Lower lobe of right lung (tissue), 2 donors: Measurements from ENCODE around the gene UNC45A. TPM values are rescaled to one million over a fixed set of nuclear protein-coding genes. Genes with fewer than 3 reads are reported as not detected.
"Not testable (repeated sequence)": the region's sequence is repeated elsewhere in the genome, so short reads cannot be mapped to it uniquely, and the experiment has no call there.

ENCODE experiments used
- ATAC-seq, 2 donors: fragments of 200-7000 bp; cut with Tn5 transposase; one replicate each; pipeline ENCODE4 v1.9.1; 2020 to 2022; ENCODE audit warnings: mild to moderate bottlenecking in 2 of 2, moderate library complexity in 2 of 2
- DNase-seq: peaks from one replicate; pipeline ENCODE4 v3.0.0-alpha.2; 2020
- H3K27ac ChIP-seq: fragments of 200-600 bp; one replicate; pipeline ENCODE4 v1.8.0; 2022
- H3K27me3 ChIP-seq: fragments of 200-600 bp; one replicate; pipeline ENCODE4 v1.8.0; 2022; ENCODE audit warnings: low read depth
- H3K36me3 ChIP-seq: fragments of 200-600 bp; one replicate; pipeline ENCODE4 v1.8.0; 2022; ENCODE audit warnings: mild to moderate bottlenecking
- H3K4me1 ChIP-seq: fragments of 200-600 bp; one replicate; pipeline ENCODE4 v1.8.0; 2022
- H3K4me3 ChIP-seq: fragments of 200-600 bp; one replicate; pipeline ENCODE4 v1.8.0; 2022; ENCODE audit warnings: mild to moderate bottlenecking
- H3K9me3 ChIP-seq: fragments of 200-600 bp; one replicate; pipeline ENCODE4 v1.8.0; 2022
- intact Hi-C: fragments of 100-400 bp; cut with DNase I; formaldehyde crosslinking; loops from one replicate; pipeline ENCODE4 v1.11.0; 2022
- total RNA-seq: library from RNA; stranded (reverse); fragmentation: NEBNext Ultra II Directional; extraction: Animal tissue kit (Norgen Biotek cat#: 25700); gene quantifications from one replicate; pipeline ENCODE4 v1.2.1, GENCODE V29; 2021
- TF ChIP-seq, protein P1 (sequence below): fragments of 200-600 bp; IDR thresholded peaks from one replicate; pipeline ENCODE4 v1.8.0; 2022; ENCODE audit warnings: antibody characterized with exemption, mild to moderate bottlenecking
- donor health status: DM: no; HTN: yes; CAD: no; lungs with severe emphysema.

The UNC45A gene
- total RNA-seq, 1 donor from 2014 or later = 50.4 TPM

DNA sequence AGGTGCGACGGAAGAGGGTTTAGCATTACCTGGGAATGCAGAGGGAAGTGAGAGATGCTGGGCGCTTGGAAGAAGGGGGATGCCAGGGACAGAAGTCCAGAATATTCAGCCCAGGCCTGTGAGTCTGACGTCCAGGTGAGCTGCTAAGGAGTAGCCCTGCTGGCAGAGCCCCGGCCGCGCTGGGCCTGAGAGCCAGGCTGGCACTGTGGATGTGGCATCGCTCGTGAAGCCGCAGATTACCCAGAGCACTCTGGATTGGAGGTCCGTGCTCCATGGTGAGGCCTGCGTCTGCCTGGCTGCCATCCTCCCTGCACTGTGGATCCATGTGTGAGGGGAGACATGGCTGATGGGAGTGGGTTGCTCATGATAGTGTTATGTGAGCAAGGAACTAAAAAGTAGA lies 17.5 kb upstream of the UNC45A start:
- TF ChIP-seq, protein P1, sequence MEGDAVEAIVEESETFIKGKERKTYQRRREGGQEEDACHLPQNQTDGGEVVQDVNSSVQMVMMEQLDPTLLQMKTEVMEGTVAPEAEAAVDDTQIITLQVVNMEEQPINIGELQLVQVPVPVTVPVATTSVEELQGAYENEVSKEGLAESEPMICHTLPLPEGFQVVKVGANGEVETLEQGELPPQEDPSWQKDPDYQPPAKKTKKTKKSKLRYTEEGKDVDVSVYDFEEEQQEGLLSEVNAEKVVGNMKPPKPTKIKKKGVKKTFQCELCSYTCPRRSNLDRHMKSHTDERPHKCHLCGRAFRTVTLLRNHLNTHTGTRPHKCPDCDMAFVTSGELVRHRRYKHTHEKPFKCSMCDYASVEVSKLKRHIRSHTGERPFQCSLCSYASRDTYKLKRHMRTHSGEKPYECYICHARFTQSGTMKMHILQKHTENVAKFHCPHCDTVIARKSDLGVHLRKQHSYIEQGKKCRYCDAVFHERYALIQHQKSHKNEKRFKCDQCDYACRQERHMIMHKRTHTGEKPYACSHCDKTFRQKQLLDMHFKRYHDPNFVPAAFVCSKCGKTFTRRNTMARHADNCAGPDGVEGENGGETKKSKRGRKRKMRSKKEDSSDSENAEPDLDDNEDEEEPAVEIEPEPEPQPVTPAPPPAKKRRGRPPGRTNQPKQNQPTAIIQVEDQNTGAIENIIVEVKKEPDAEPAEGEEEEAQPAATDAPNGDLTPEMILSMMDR = no peak
- DNase-seq = no peak
- no peaks in the 10 kb centered on the region for H3K27me3 ChIP-seq

DNA sequence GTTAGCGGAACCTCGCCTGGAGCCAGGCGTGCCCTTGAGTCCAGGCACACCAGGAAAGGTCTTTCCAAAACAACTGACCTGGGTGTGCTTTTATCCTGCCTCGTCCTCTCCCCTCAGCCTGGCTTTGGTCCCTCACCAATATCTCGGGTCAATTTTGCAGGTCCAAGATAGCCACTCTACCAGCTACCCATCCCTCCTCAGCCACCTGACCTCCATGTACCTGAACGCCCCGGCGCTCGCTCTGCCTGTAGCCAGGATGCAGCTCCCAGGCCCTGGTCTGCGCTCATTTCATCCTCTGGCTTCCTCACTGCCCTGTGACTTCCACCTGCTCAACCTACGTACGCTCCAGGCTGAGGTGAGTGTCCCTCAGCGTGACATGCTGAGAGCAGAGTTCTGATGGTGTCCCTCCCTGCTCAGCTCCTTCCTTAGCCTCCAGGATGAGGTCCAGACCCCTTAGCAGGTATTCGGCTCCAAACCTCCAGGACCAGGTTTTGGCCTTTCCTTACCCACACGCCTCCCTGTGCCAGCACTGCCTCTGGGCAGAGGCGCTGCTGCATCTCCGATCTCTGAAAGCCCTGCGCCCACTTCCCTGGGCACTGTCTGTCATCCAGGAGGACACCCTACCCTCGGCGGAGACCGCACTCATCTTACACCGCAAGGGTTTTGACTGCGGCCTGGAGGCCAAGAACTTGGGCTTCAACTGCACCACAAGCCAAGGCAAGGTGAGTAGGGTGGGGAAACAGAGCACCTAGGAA lies 16.9 kb upstream of the UNC45A start:
- peaks cover 89% of the 10 kb centered on the region for H3K36me3 ChIP-seq
- H3K27ac ChIP-seq = no peak overlapping the region
- TF ChIP-seq, protein P1 = no peak
- no peak for ATAC-seq
- no peak for DNase-seq
- no peaks in the 10 kb centered on the region for H3K27me3 ChIP-seq
- H3K4me3 ChIP-seq = no peak overlapping the region
- intact Hi-C loops = no loop called here
- no peaks in the 10 kb centered on the region for H3K9me3 ChIP-seq
- peaks cover 12% of the 10 kb centered on the region for H3K4me1 ChIP-seq

More for the DNA sequence above, 17.5 kb upstream of the UNC45A start:
- Histone ChIP-seq H3K4me3 (no peak overlapping the region), H3K9me3 (no peaks in the 10 kb centered on the region), H3K36me3 (peaks cover 95% of the 10 kb centered on the region), H3K27ac (no peak overlapping the region), H3K4me1 (peaks cover 12% of the 10 kb centered on the region)
- no peak for ATAC-seq
- intact Hi-C loops = no loop called here

DNA sequence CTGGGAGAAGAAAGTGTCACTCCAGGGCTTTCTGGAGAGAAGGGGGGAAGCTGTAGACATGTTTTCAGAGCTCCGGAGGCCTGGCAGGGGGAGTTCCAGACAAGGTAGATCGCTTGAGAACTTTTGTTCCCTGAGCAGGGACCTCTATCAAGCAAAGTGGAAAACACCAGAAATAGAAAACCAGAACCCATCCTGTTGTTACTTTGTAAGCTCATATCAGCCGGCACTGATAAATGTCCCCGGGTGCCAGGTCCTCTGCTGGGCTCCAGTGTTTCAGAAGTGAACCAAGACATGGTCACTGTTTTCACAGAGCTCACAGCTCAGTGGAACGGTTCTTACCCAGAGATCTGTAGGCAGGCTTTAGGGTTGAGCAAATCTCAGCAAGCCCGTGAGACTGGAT lies 16.2 kb upstream of the UNC45A start:
- peaks cover 12% of the 10 kb centered on the region for H3K4me1 ChIP-seq
- intact Hi-C loops = no loop called here
- no peaks in the 10 kb centered on the region for H3K9me3 ChIP-seq
- peaks cover 83% of the 10 kb centered on the region for H3K36me3 ChIP-seq
- TF ChIP-seq, protein P1 = no peak
- ATAC-seq = no peak
- no peak overlapping the region for H3K4me3 ChIP-seq
- DNase-seq = no peak
- no peaks in the 10 kb centered on the region for H3K27me3 ChIP-seq
- no peak overlapping the region for H3K27ac ChIP-seq

DNA sequence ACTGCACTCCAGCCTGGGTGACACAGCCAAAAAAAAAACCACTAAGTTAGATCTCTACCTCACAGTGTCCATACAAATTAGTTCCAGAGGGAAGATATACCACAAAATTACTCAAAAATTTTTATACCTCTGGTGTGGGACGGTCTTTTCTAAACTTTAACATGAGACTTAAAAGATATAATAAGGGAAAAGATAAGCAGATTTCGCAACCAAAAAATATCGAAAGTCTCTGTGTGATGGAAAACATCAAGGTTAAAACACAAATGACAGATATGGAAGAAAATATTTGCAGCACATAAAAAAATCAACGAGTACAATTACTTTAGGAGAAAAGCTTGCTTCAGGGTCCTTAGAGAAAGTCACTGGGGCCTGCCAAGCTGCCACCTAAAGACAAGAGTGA lies 13.2 kb upstream of the UNC45A start:
- Histone ChIP-seq H3K27me3 (no peaks in the 10 kb centered on the region), H3K4me1 (no peaks in the 10 kb centered on the region), H3K36me3 (peaks cover 52% of the 10 kb centered on the region), H3K9me3 (no peaks in the 10 kb centered on the region), H3K4me3 (no peak overlapping the region), H3K27ac (no peak overlapping the region)
- no peak for DNase-seq
- TF ChIP-seq, protein P1 = no peak
- intact Hi-C loops = no loop called here
- ATAC-seq = no peak

DNA sequence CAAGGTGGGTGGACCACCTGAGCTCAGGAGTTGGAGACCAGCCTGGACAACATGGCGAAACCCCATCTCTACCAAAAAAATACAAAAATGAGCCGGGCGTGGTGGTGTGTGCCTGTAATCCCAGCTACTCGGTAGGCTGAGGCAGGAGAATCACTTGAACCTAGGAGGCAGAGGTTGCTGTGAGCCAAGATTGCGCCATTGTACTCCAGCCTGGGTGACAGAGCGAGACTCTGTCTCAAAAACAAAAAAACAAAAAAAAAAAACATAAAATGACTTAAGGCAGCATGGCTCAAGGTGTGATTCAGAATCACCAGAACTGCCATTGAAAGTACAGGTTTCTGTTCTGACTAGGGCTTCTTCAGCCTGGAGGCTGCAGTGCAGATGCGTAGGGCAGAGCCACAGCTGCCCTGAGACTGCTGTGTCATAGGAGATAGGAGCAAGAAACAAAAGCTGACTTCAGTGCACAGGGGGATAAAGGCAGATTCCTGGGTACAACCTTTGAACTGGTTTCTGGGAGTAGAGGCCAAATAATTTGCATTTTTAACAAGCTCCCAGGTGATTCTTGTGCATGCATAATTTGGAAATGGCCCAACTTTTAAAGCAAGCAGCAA lies 12.3 kb upstream of the UNC45A start:
- H3K4me1 ChIP-seq, H3K4me3 ChIP-seq, intact Hi-C loops, H3K9me3 ChIP-seq, H3K27ac ChIP-seq, ATAC-seq, H3K27me3 ChIP-seq, DNase-seq: not testable (repeated sequence)
- H3K36me3 ChIP-seq = peaks cover 43% of the 10 kb centered on the region

DNA sequence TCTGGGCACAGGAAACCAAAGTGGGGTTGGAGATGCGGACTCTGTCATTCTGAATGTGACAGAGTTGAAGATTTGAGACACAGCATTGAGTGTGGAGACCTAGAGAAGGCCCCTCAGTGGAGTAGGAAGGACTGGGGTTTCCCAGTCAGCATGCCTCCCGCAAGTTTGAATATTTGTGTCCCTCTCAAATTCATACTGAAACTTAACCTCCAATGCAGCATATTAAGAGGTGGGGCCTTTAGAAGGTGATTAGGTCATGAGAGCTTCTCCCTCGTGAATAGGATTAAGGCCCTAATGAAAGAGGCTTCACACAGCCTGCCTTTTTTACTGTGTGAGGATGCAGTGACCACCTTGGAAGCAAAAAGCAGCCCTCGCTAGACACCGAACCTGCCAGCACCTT lies 10.7 kb upstream of the UNC45A start:
- peaks cover 27% of the 10 kb centered on the region for H3K36me3 ChIP-seq
- H3K27ac ChIP-seq = no peak overlapping the region
- H3K9me3 ChIP-seq = no peaks in the 10 kb centered on the region
- DNase-seq = no peak
- H3K4me3 ChIP-seq = no peak overlapping the region
- H3K4me1 ChIP-seq = peaks cover 10% of the 10 kb centered on the region
- no peak for ATAC-seq
- TF ChIP-seq, protein P1 = no peak
- intact Hi-C loops = no loop called here
- no peaks in the 10 kb centered on the region for H3K27me3 ChIP-seq

DNA sequence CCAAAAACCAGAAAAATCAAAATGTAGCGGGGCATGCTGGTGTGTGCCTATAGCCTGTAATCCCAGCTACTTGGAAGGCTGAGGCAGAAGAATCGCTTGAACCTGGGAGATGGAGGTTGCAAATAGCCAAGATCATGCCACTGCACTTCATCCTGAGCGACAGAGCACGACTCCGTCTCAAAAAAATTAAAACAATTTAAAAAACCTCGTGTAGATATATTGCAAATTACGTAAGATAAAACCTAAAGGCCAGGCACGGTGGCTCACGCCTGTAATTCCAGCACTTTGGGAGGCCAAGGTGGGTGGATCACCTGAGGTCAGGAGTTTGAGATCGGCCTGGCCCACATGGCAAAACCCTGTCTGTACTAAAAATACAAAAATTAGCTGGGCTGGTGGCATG lies 8.3 kb upstream of the UNC45A start:
- peaks cover 28% of the 10 kb centered on the region for H3K4me1 ChIP-seq
- intact Hi-C loops, H3K27ac ChIP-seq, DNase-seq, ATAC-seq, H3K4me3 ChIP-seq, H3K27me3 ChIP-seq, H3K9me3 ChIP-seq, H3K36me3 ChIP-seq: not testable (repeated sequence)

DNA sequence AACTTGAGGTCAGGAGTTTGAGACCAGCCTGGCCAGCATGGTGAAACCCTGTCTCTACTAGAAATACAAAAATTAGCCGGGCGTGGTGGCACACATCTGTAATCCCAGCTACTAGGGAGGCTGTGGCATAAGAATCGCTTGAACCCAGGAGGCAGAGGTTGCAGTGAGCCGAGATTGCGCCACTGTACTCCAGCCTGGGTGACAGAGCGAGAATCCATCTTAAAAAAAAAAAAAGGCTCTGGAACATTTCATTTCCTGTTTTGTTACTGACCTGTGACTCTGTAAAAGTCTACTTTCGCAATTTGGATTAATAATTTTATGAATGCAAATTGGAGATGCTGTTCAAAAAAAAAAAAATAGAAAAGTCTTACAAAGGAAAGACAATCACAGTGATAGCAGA lies 7.0 kb upstream of the UNC45A start:
- ATAC-seq, DNase-seq, H3K9me3 ChIP-seq, H3K4me3 ChIP-seq, H3K36me3 ChIP-seq, H3K27ac ChIP-seq, H3K27me3 ChIP-seq, intact Hi-C loops: not testable (repeated sequence)
- H3K4me1 ChIP-seq = peaks cover 36% of the 10 kb centered on the region
